ENCODE results near the gene HINT1.
"Not testable (repeated sequence)": the region's sequence is repeated elsewhere in the genome, so short reads cannot be mapped to it uniquely, and the experiment has no call there.

Gene HINT1

DNA sequence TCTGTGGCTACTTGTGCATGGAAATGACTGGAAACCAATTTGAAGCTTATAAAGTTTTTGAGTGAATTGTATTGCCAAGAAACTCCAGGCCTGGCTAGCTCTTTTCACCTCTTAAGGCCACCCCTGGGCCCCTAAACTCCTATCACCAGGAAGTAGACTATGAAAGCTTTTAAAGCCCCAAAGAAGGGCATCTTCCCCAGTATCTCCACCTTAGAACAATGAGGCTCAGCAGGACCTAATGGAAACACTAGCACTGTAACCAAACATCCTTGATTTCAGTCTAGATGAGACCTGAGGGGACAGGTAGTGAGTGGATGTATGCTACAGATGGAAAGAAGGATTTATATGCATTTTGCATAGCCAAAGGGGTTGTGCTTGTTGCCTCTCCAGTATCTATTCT lies 30.6 kb upstream of the HINT1 start:
- no peaks in the 10 kb centered on the region for H3K27me3 ChIP-seq (ENCODE audit: control insufficient read depth, insufficient read depth, low read length)
- H3K9ac ChIP-seq (ENCODE audit: low read length): no peak overlapping the region
- H3K4me3 ChIP-seq (ENCODE audit: low read length): no peak overlapping the region
- H3K27ac ChIP-seq (ENCODE audit: low read depth, low read length): no peak overlapping the region
- H3K36me3 ChIP-seq (ENCODE audit: control insufficient read depth, insufficient read depth, low read length): no peaks in the 10 kb centered on the region
- H3K4me1 ChIP-seq (ENCODE audit: control insufficient read depth, insufficient read depth, low read length): peaks cover 3% of the 10 kb centered on the region

DNA sequence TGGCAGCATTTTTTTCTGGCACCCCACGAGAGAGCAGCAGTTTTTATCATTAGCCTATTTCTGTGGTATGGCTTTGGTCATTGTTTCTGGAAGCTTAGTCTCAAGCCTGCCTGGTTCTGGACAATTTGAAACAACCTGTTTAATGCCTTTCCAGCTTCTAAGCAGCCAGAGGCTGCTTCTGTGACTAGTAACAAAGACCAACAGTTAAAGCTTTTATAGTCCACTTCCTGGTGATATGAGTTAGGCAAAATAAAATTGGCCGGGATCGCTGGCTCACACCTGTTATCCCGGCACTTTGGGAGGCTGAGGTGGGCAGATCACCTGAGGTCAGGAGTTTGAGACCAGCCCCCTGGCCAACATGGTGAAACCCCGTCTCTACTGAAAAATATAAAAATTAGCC lies 29.7 kb upstream of the HINT1 start:
- Histone ChIP-seq H3K4me3 (ENCODE audit: low read length) (no peak overlapping the region), H3K9ac (ENCODE audit: low read length) (no peak overlapping the region), H3K4me1 (ENCODE audit: control insufficient read depth, insufficient read depth, low read length) (peaks cover 3% of the 10 kb centered on the region), H3K27me3 (ENCODE audit: control insufficient read depth, insufficient read depth, low read length) (no peaks in the 10 kb centered on the region), H3K27ac (ENCODE audit: low read depth, low read length) (no peak overlapping the region), H3K36me3 (ENCODE audit: control insufficient read depth, insufficient read depth, low read length) (no peaks in the 10 kb centered on the region)

DNA sequence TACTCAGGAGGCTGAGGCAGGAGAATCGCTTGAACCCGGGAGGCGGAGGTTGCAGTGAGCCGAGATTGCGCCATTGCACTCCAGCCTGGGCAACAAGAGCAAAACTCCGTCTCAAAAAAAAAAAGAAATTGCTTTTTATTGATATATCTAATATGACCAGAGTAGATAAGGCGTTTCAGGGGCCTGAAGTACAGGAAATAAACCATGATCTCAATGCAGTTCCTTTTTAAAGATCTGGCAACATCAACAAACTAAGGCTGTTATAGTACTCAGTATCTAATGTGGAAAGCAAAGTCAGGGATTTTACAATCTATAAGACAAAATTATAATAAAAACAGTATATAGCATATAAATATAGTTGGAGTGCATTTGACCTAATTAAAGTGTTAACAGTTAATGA lies 28.8 kb upstream of the HINT1 start:
- not testable (repeated sequence) for H3K36me3 ChIP-seq (ENCODE audit: control insufficient read depth, insufficient read depth, low read length); H3K4me3 ChIP-seq (ENCODE audit: low read length); H3K27me3 ChIP-seq (ENCODE audit: control insufficient read depth, insufficient read depth, low read length); H3K27ac ChIP-seq (ENCODE audit: low read depth, low read length); H3K4me1 ChIP-seq (ENCODE audit: control insufficient read depth, insufficient read depth, low read length); H3K9ac ChIP-seq (ENCODE audit: low read length)

DNA sequence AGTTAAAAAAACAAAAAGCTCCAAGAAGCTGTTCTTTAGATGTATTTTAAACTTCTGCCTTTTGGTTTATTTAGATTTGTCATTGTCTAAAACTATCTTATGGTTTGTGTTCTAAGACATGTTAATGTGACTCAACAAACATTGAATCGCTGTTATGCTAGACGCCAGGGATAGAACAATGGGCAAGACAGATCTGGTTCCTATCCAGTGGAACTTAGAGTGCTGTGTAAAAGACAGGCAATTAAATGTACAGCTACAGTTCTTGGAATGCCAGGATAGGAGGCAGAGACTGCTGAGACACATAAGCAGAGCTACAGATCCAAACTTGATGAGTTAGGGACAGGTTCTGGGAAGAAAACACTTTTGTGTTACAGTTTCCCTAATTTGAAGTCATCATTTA lies 28.1 kb upstream of the HINT1 start:
- Histone ChIP-seq H3K36me3 (ENCODE audit: control insufficient read depth, insufficient read depth, low read length) (no peaks in the 10 kb centered on the region), H3K27me3 (ENCODE audit: control insufficient read depth, insufficient read depth, low read length) (no peaks in the 10 kb centered on the region), H3K4me1 (ENCODE audit: control insufficient read depth, insufficient read depth, low read length) (peaks cover 3% of the 10 kb centered on the region), H3K9ac (ENCODE audit: low read length) (no peak overlapping the region), H3K4me3 (ENCODE audit: low read length) (no peak overlapping the region), H3K27ac (ENCODE audit: low read depth, low read length) (no peak overlapping the region)

DNA sequence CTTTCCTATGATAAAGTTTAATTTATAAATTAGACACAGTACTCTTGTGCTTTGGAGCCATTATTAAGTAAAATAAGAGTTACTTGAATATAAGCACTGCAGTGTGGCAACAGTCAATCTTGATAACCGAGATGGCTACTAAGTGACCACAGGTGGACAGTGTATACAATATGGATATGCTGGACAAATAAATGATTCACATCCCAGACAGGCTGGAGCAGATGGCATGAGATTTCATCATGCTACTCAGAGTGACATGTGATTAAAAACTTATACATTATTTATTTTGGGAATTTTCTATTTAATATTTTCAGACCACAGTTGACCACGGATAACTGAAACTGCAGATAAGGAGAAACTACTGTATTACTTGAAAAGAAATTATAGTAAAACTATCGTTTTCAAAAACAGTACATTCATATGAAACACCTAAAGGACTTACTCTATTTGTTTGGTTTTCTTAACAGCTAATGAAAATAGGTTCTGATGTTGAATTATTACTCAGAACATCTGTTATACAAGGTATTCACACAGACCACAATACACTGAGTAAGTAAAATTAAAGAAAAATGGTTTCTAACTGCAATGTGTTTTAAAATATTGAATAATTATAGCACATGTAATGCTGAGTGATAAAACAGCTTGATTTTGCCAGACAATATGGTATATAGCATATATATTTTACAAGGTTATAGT lies 21.7 kb upstream of the HINT1 start:
- Histone ChIP-seq H3K4me3 (ENCODE audit: low read length) (no peak overlapping the region), H3K9ac (ENCODE audit: low read length) (no peak overlapping the region), H3K4me1 (ENCODE audit: control insufficient read depth, insufficient read depth, low read length) (no peaks in the 10 kb centered on the region), H3K27me3 (ENCODE audit: control insufficient read depth, insufficient read depth, low read length) (no peaks in the 10 kb centered on the region), H3K36me3 (ENCODE audit: control insufficient read depth, insufficient read depth, low read length) (no peaks in the 10 kb centered on the region), H3K27ac (ENCODE audit: low read depth, low read length) (no peak overlapping the region)

DNA sequence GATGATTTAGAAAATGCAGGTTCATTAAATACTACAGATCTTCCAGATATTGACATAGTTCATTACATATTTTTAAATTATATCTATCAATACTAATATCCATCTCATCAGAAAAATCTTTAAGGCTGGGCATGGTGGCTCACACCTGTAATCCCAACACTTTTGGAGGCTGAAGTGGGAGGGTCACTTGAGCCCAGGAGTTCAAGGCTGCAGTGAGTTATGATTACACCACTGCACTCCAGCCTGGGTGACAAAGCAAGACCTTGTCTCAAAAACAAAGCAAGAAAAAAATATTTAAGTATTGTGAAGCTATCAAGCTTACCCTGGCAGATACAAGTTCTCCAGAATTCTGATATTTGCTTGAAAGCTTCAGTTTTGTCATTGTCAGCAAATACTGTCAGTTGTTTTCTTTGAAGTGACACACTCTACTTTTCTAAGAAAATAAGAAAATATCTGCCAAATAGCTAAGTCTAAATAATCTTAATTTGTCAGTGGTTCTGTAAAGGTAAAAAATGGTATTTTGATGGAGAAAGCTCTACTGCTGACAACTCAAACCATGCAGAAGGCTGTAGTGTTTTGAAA lies 20.6 kb upstream of the HINT1 start:
- no peak overlapping the region for H3K9ac ChIP-seq (ENCODE audit: low read length)
- H3K27me3 ChIP-seq (ENCODE audit: control insufficient read depth, insufficient read depth, low read length): no peaks in the 10 kb centered on the region
- no peaks in the 10 kb centered on the region for H3K4me1 ChIP-seq (ENCODE audit: control insufficient read depth, insufficient read depth, low read length)
- no peak overlapping the region for H3K4me3 ChIP-seq (ENCODE audit: low read length)
- H3K27ac ChIP-seq (ENCODE audit: low read depth, low read length): no peak overlapping the region
- H3K36me3 ChIP-seq (ENCODE audit: control insufficient read depth, insufficient read depth, low read length): no peaks in the 10 kb centered on the region

DNA sequence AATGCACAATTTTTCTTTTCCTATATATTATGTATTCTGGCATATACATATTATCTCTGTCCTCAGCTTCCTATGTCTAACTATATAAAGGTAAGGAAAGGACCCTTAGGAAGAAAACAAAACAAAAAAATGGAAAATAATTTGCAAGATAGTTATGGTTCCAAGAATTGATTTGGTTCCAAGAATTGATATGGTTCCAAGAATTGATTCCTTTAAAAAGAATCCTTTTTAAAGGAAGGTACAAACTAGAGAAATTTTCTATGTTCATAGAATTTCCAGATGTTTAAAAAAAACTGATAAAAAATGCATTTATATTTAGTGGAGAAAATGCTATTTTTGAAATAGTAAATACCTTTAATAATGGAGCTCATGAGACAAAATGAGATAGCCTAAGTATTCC lies 17.8 kb upstream of the HINT1 start:
- no peak overlapping the region for H3K9ac ChIP-seq (ENCODE audit: low read length)
- no peak overlapping the region for H3K27ac ChIP-seq (ENCODE audit: low read depth, low read length)
- H3K4me3 ChIP-seq (ENCODE audit: low read length): no peak overlapping the region
- no peaks in the 10 kb centered on the region for H3K36me3 ChIP-seq (ENCODE audit: control insufficient read depth, insufficient read depth, low read length)
- no peaks in the 10 kb centered on the region for H3K4me1 ChIP-seq (ENCODE audit: control insufficient read depth, insufficient read depth, low read length)
- H3K27me3 ChIP-seq (ENCODE audit: control insufficient read depth, insufficient read depth, low read length): no peaks in the 10 kb centered on the region

DNA sequence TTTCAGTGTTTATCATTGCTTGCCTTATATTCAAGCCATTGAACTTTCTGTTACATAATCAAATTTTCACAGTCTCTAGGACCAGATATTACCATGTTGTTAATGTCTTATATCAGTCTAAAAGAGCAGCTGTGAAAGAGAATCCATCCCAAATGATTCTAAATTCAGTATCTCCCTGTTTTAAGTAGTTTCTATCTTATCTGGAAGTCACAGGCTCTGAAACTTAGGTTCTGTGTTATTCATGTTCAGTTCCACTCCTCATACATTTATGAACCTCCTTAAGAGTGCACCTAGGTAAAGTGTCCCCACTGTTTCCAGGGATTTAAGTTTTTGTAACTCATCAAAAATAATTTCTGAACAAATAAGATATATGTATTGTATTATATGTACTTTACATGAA lies 15.4 kb upstream of the HINT1 start:
- Histone ChIP-seq H3K9ac (ENCODE audit: low read length) (no peak overlapping the region), H3K27me3 (ENCODE audit: control insufficient read depth, insufficient read depth, low read length) (no peaks in the 10 kb centered on the region), H3K4me1 (ENCODE audit: control insufficient read depth, insufficient read depth, low read length) (no peaks in the 10 kb centered on the region), H3K4me3 (ENCODE audit: low read length) (no peak overlapping the region), H3K36me3 (ENCODE audit: control insufficient read depth, insufficient read depth, low read length) (no peaks in the 10 kb centered on the region), H3K27ac (ENCODE audit: low read depth, low read length) (no peak overlapping the region)

DNA sequence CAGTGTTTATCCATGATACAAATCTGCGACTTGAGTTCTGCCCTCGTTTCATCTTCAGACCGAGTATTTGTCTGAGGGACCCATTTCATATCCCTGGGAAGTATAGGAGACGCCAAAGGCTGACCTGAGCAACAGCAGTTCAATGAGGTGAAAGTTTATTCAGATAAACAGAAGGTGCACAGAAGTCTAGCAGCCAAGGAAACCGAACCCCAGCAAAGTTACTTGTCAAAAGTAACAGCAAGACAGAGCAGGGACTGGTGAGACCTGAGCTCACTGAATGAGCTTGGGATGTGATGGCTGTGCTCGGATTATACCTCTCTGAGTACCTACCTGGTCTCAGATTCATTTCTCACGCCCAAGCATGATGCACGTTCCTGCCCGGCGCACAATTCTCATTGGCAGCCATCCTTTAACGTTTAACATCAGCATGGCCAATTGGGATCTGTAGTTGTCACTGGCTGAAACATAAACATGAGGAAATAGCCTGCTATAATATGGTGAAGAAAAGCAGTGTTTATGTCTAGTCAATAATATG lies 6.3 kb upstream of the HINT1 start:
- Histone ChIP-seq H3K36me3 (ENCODE audit: control insufficient read depth, insufficient read depth, low read length) (no peaks in the 10 kb centered on the region), H3K9ac (ENCODE audit: low read length) (peak overlapping the region; percentile 83), H3K27ac (ENCODE audit: low read depth, low read length) (peak overlapping the region; percentile 79), H3K4me1 (ENCODE audit: control insufficient read depth, insufficient read depth, low read length) (peaks cover 7% of the 10 kb centered on the region), H3K27me3 (ENCODE audit: control insufficient read depth, insufficient read depth, low read length) (no peaks in the 10 kb centered on the region), H3K4me3 (ENCODE audit: low read length) (peak overlapping the region; percentile 92)

DNA sequence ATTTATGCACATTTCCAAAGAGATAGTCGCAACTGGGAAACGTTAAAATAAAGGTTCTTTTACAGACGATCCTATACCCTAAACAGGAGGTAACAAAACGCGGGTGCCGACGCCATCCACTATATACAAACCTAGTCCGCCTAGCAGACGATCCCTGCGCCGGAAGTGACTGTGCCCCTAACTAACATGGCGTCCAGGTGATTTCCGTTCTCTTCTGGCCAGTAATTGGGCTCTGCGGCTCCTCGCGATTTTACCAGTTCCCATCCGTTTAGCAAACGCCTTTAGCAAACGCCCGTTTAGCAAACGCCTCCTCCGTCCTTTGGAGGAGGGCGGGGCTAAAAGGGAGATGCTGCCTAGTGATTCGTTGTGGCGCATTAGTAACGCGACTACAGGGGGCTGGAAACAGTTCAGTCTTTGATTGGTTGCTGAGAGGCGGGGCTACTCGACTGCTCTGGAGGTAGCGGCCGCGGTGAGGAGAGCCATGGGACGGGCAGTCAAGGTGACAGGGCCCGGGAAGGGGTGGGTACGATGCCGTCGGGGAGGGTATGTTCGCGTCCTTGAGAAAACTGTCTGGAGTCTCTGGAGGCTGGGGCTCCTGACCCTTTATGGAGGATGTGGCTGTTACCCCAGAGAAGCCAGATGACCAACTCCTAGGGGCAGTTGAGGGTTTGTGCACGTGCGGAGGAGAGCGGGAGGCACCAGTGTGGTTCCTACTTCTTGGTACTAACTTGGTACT lies 5.7 kb upstream of the HINT1 start, which contains the start of gene LYRM7:
Gene LYRM7, plus strand, starts transcription at position 405 of the 736 bp plus-strand sequence. Its CDS starts 77 bp downstream, at position 482.
- H3K4me1 ChIP-seq (ENCODE audit: control insufficient read depth, insufficient read depth, low read length): peaks cover 7% of the 10 kb centered on the region
- H3K27ac ChIP-seq (ENCODE audit: low read depth, low read length): peak within 1 kb of the TSS; percentile 79
- peak within 1 kb of the TSS; percentile 92 for H3K4me3 ChIP-seq (ENCODE audit: low read length)
- H3K9ac ChIP-seq (ENCODE audit: low read length): peak within 1 kb of the TSS; percentile 83
- H3K27me3 ChIP-seq (ENCODE audit: control insufficient read depth, insufficient read depth, low read length): no peaks in the 10 kb centered on the region
- no peaks in the 10 kb centered on the region for H3K36me3 ChIP-seq (ENCODE audit: control insufficient read depth, insufficient read depth, low read length)

DNA sequence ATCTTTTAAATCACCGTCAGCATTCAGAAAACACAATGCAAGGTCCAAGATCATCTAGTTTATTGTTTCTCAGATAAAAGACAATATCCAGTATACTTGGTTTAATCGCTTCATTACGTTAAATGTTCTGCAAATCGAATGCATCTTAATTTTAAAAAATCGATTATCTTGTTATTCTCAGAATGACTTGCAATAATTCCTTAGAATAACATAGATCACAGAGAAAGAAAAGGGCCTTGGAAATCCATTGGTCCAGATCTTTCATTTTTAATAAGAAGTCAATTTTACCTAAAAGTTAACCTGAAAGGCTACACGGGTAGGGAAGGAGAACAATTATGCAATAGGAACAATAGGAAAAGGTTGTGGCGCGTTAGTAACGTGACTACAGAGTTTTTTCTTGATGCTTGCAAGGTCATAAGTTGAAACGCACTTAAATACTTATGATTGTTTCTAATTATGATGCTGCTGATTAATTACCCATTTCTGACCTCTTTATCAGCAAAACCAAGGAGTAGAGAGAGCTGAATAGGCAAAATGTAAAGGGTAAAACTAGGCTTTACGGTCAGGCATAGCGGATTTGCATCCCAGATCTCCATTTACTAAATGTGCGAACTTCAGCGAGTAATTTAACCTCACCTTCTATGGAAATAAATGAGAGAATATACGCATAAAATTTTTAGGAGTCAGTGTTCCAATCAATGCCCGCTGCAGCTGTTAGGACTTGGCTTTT lies 4.9 kb upstream of the HINT1 start:
- H3K9ac ChIP-seq (ENCODE audit: low read length): no peak overlapping the region
- no peaks in the 10 kb centered on the region for H3K36me3 ChIP-seq (ENCODE audit: control insufficient read depth, insufficient read depth, low read length)
- H3K4me3 ChIP-seq (ENCODE audit: low read length): peak overlapping the region; percentile 74
- peaks cover 7% of the 10 kb centered on the region for H3K4me1 ChIP-seq (ENCODE audit: control insufficient read depth, insufficient read depth, low read length)
- no peaks in the 10 kb centered on the region for H3K27me3 ChIP-seq (ENCODE audit: control insufficient read depth, insufficient read depth, low read length)
- peak overlapping the region; percentile 66 for H3K27ac ChIP-seq (ENCODE audit: low read depth, low read length)

DNA sequence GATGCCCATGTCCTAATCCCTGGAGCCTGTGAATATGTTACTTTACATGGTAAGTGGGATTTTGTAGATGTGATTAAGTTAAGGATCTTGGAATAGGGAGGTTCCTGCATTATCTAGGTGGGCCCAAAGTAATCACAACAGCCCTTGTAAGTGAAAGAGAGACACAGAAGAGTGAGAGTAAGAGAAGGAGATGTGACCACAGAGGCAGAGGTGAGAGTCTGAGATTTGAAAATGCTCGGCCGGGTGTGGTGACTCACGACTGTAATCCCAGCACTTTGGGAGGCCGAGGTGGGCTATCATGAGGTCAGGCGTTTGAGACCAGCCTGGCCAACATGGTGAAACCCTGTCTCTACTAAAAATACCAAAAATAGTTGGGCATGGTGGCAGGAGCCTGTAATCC lies 2.6 kb upstream of the HINT1 start:
- H3K27me3 ChIP-seq (ENCODE audit: control insufficient read depth, insufficient read depth, low read length): no peaks in the 10 kb centered on the region

More for the DNA sequence above, 2.6 kb upstream of the HINT1 start:
- H3K27ac ChIP-seq (ENCODE audit: low read depth, low read length): no peak overlapping the region
- no peaks in the 10 kb centered on the region for H3K36me3 ChIP-seq (ENCODE audit: control insufficient read depth, insufficient read depth, low read length)
- peaks cover 17% of the 10 kb centered on the region for H3K4me1 ChIP-seq (ENCODE audit: control insufficient read depth, insufficient read depth, low read length)
- H3K4me3 ChIP-seq (ENCODE audit: low read length): no peak overlapping the region
- no peak overlapping the region for H3K9ac ChIP-seq (ENCODE audit: low read length)

Measured in rectal smooth muscle tissue (tissue), 1 donor.